RWPE1 (cell line): ENCODE results near the gene DCTD.

ENCODE experiments used
- CTCF ChIA-PET: fragments of 350-600 bp; sonication (Branson Sonifier 250); formaldehyde crosslinking; extraction: SDS; loops from one replicate; lab custom pipeline; 2021; lab: Yijun Ruan, JAX
- POLR2A ChIA-PET: fragments of 400-600 bp; formaldehyde crosslinking; extraction: SDS; loops from one replicate; lab custom pipeline; 2020; ENCODE audit warnings: antibody characterized with exemption; ENCODE audit not compliant: low non-redundant PET; lab: Yijun Ruan, JAX
- DNase-seq: peaks from one replicate; pipeline ENCODE4 v3.0.0; 2012; ENCODE audit warnings: low spot score
- H3K27ac ChIP-seq: fragments of 450-650 bp; 2 replicates; pipeline ENCODE4 v1.5.1; 2017
- CTCF ChIP-seq: fragments of 450-650 bp; conservative IDR thresholded peaks from 2 replicates; pipeline ENCODE4 v1.5.1; 2017; ENCODE audit warnings: low read depth, mild to moderate bottlenecking

DCTD gene

GRCh38 chr4:182890202-182890601 lies 27.0 kb downstream of the DCTD start:
- no peak overlapping the region for H3K27ac ChIP-seq
- POLR2A ChIA-PET, result interaction anchor here (0.6 kb wide), 1 partner anchor 8 kb away, joined by 3 read pairs; no protein-coding TSS in a partner anchor
- DNase-seq, result no peak
- CTCF ChIA-PET, result no interaction called here
- TF ChIP-seq CTCF, result no peak

GRCh38 chr4:182888891-182889290 lies 28.3 kb downstream of the DCTD start:
- ChIA-PET POLR2A (no interaction called here), CTCF (interaction anchor here (0.7 kb wide), 1 partner anchor 35 kb away, joined by 3 read pairs; no protein-coding TSS in a partner anchor)
- TF ChIP-seq CTCF, result no peak
- DNase-seq, result no peak
- no peak overlapping the region for H3K27ac ChIP-seq

GRCh38 chr4:182886768-182887167 lies 30.4 kb downstream of the DCTD start:
- DNase-seq, result no peak
- TF ChIP-seq CTCF, result no peak
- H3K27ac ChIP-seq, result no peak overlapping the region
- ChIA-PET POLR2A (no interaction called here), CTCF (no interaction called here)

- no peak overlapping the region for H3K27ac ChIP-seq
- TF ChIP-seq CTCF, result no peak
- POLR2A ChIA-PET, result no interaction called here
- CTCF ChIA-PET, result no interaction called here
- DNase-seq, result no peak
These were observed 31.0 kb downstream of the DCTD start for GRCh38 chr4:182886205-182886604.

GRCh38 chr4:182885738-182886077 lies 31.5 kb downstream of the DCTD start:
- no peak for DNase-seq
- POLR2A ChIA-PET, result no interaction called here
- H3K27ac ChIP-seq, result no peak overlapping the region
- CTCF ChIA-PET, result no interaction called here
- TF ChIP-seq CTCF, result no peak

- CTCF ChIA-PET, result no interaction called here
These were observed 32.0 kb downstream of the DCTD start for GRCh38 chr4:182885022-182885737.

More at GRCh38 chr4:182885022-182885737, 32.0 kb downstream of the DCTD start:
- H3K27ac ChIP-seq, result no peak overlapping the region
- POLR2A ChIA-PET, result no interaction called here
- TF ChIP-seq CTCF, result no peak
- no peak for DNase-seq
